Parathyroid adenoma (tissue), 2 donors: ENCODE data around the gene PRDM16.

Experiments used
- H2AFZ ChIP-seq: fragments of 300-600 bp; sonication (generic); one replicate; pipeline ENCODE4 v1.7.0; 2017; ENCODE audit warnings: antibody characterized with exemption, mild to moderate bottlenecking
- H3K27ac ChIP-seq: fragments of 300-600 bp; sonication (generic); one replicate; pipeline ENCODE4 v1.7.0; 2017
- H3K27me3 ChIP-seq: fragments of 300-600 bp; sonication (generic); one replicate; pipeline ENCODE4 v1.7.0; 2017; ENCODE audit warnings: low read length; ENCODE audit not compliant: control insufficient read depth, insufficient read depth
- H3K36me3 ChIP-seq: fragments of 300-600 bp; sonication (generic); one replicate; pipeline ENCODE4 v1.7.0; 2017; ENCODE audit warnings: low read length; ENCODE audit not compliant: control insufficient read depth, insufficient read depth
- H3K4me1 ChIP-seq: fragments of 300-600 bp; sonication (generic); one replicate; pipeline ENCODE4 v1.7.0; 2017; ENCODE audit warnings: control low read depth
- H3K4me2 ChIP-seq: fragments of 300-600 bp; sonication (generic); one replicate; pipeline ENCODE4 v1.7.0; 2017; ENCODE audit warnings: low read length
- H3K4me3 ChIP-seq: fragments of 300-600 bp; sonication (generic); one replicate; pipeline ENCODE4 v1.7.0; 2017; ENCODE audit warnings: low read depth, low read length
- H3K79me2 ChIP-seq: fragments of 300-600 bp; sonication (generic); one replicate; pipeline ENCODE4 v1.7.0; 2017; ENCODE audit warnings: control low read depth
- H3K9ac ChIP-seq: fragments of 300-600 bp; sonication (generic); one replicate; pipeline ENCODE4 v1.7.0; 2017; ENCODE audit warnings: mild to moderate bottlenecking
- H3K9me3 ChIP-seq: fragments of 300-600 bp; sonication (generic); one replicate; pipeline ENCODE4 v1.7.0; 2017; ENCODE audit warnings: low read length; ENCODE audit not compliant: control insufficient read depth
- TF ChIP-seq, protein P1 (sequence below): fragments of 300-600 bp; sonication (generic); IDR thresholded peaks from one replicate; pipeline ENCODE4 v1.7.0; 2017; ENCODE audit warnings: antibody characterized with exemption, mild to moderate bottlenecking
- donor health status: primary hyperparathyroidism.

Gene PRDM16

DNA sequence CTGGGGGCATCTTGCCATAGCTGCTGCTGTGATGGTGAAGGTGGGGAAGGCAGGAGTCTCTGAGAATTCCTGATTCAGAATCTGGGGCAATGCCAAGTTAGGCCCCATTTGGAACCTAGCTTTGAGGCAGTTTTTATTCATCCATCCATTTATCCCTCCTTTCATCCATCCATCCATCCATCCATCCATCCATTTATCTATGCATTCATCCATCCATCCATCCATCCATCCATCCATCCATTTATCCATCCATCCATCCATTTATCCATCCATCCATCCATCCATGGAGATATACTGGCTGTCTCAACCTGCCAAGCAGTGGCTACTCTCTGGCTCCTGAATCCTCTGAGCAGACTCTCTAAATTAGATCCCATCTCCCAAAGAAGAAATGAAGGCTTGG, 83.1 kb downstream of the PRDM16 start:
- TF ChIP-seq, protein P1, sequence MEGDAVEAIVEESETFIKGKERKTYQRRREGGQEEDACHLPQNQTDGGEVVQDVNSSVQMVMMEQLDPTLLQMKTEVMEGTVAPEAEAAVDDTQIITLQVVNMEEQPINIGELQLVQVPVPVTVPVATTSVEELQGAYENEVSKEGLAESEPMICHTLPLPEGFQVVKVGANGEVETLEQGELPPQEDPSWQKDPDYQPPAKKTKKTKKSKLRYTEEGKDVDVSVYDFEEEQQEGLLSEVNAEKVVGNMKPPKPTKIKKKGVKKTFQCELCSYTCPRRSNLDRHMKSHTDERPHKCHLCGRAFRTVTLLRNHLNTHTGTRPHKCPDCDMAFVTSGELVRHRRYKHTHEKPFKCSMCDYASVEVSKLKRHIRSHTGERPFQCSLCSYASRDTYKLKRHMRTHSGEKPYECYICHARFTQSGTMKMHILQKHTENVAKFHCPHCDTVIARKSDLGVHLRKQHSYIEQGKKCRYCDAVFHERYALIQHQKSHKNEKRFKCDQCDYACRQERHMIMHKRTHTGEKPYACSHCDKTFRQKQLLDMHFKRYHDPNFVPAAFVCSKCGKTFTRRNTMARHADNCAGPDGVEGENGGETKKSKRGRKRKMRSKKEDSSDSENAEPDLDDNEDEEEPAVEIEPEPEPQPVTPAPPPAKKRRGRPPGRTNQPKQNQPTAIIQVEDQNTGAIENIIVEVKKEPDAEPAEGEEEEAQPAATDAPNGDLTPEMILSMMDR, result no peak
- Histone ChIP-seq H3K79me2 (no peaks in the 10 kb centered on the region), H3K9me3 (no peaks in the 10 kb centered on the region), H3K36me3 (no peaks in the 10 kb centered on the region), H3K27me3 (no peaks in the 10 kb centered on the region), H3K27ac (no peak overlapping the region), H3K4me2 (no peak overlapping the region), H3K4me1 (no peaks in the 10 kb centered on the region), H3K9ac (no peak overlapping the region), H3K4me3 (no peak overlapping the region), H2AFZ (no peak overlapping the region)

DNA sequence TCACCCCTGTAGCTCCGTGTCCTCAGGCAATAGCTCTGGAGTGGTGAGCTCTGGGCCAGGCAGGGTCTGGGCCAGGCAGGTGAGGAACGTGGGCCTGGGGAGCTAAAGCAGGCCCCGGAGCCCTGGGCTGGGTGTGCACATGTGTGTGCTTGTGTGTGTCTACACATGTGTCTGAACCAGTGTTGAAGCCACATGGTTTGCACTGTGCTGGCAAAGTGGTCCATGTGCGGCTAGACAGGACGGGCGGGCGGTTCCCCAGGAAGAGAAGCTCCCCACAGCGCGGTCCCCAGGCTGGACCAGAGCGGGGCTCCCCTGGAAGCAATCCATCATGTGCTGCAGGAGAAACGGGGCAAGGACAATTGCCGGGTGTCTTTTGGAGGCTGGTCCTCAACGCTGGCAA, 84.2 kb downstream of the PRDM16 start:
- Histone ChIP-seq H3K4me2 (no peak overlapping the region), H3K27me3 (no peaks in the 10 kb centered on the region), H2AFZ (no peak overlapping the region), H3K9ac (no peak overlapping the region), H3K27ac (no peak overlapping the region), H3K79me2 (no peaks in the 10 kb centered on the region), H3K9me3 (no peaks in the 10 kb centered on the region), H3K4me3 (no peak overlapping the region), H3K36me3 (no peaks in the 10 kb centered on the region), H3K4me1 (no peaks in the 10 kb centered on the region)
- TF ChIP-seq, protein P1, result no peak

DNA sequence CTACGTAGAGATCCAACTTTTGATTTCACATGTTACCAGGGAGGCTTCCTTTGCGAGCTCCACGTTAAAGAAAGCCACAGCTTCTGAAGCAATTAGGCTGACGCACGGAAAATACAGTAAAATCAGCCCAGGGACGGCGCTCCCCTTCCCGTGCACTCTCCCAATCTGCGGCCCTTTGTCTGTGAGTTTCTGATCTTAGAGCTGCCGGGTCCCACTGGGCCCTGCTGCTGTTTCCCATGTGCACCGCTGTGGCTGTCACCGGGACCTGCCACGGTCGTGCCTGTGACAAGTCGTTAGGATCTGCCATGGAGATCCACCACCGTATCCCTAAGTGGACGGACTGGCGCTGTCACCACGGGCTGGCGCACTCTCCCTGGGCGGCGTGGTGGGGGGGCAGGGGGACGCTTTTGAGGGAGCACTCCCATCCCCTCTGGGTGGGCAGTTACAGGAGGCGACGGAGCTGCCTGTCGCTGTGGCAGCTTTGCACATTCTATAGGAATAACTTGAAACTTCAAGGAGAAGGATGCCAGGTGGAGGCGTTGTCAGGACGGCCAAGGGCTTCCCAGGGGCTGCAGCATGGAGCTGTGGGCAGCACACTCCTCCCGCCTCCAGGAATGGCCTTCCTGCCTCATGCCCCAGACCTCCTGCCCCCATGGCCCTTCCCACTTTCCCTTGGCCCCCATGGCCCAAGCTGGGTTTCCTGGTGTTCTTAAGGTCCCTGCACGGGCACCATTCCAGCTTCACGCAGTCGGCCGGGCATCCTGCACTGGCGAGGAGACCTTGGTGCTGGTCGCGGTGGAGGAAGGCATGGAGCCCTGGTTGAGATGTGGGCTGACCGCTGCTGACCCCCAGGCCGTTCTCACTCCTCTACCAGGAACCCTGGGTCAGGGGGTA, 85.1 kb downstream of the PRDM16 start:
- TF ChIP-seq, protein P1, result no peak

DNA sequence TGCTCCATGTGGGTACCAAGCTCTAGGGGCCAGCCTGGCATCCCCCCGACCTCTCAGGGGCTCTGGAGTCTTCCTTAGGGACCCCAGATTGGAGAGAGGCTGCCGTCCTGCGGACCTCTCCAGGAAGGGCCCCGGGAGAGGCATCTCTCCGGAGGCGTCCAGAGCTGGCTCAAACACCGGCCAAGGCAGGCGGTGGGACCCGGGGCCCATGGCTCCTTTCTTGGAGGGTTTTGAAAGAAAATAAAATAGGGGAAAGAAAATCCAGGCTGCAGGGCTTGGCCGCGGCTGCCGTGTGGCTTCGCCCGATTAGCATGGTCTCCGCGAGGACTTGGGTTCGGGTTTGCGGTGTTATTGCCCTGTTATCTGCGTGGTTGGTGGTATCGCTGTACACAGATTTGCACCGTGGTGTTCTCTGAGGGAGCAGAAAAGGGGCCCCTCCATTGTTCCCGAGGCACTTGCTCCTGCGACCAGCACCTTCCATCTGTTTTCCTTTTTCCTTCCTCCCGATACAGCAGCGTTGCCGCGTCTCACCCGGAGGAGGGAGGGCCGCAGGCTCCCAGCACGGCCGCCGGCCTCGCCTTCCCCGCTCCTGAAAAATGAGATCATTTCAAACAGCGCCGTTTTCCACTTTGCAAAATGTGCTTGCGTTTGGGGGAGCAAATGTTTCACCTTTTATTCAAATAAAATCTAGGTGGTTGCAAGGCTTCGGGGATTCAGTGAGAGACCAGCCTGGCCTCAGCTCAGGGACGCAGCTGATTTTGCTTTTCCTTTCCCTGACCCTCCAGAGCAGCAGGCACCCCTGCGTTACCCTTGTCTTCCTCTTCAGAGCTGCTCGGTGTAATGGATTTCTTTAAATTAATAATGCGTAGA, 86.3 kb downstream of the PRDM16 start:
- TF ChIP-seq, protein P1, result no peak
- no peaks in the 10 kb centered on the region for H3K79me2 ChIP-seq
- H2AFZ ChIP-seq, result no peak overlapping the region
- no peak overlapping the region for H3K4me2 ChIP-seq
- H3K4me3 ChIP-seq, result no peak overlapping the region
- H3K27ac ChIP-seq, result no peak overlapping the region
- H3K4me1 ChIP-seq, result no peaks in the 10 kb centered on the region
- no peaks in the 10 kb centered on the region for H3K27me3 ChIP-seq
- H3K36me3 ChIP-seq, result no peaks in the 10 kb centered on the region
- H3K9ac ChIP-seq, result no peak overlapping the region
- no peaks in the 10 kb centered on the region for H3K9me3 ChIP-seq

More for the DNA sequence above, 85.1 kb downstream of the PRDM16 start:
- no peaks in the 10 kb centered on the region for H3K4me1 ChIP-seq
- no peaks in the 10 kb centered on the region for H3K79me2 ChIP-seq
- no peaks in the 10 kb centered on the region for H3K9me3 ChIP-seq
- H3K4me3 ChIP-seq, result no peak overlapping the region
- H3K36me3 ChIP-seq, result no peaks in the 10 kb centered on the region
- H3K4me2 ChIP-seq, result no peak overlapping the region
- H2AFZ ChIP-seq, result no peak overlapping the region
- no peaks in the 10 kb centered on the region for H3K27me3 ChIP-seq
- no peak overlapping the region for H3K9ac ChIP-seq
- no peak overlapping the region for H3K27ac ChIP-seq
